HL-60 (cell line): ENCODE measurements around the gene BPIFB2.

Experiments used
- GABPA ChIP-seq: IDR thresholded peaks from 2 replicates; pipeline ENCODE4 v1.6.1; 2012; ENCODE audit warnings: low read depth
- POLR2AphosphoS5 ChIP-seq: IDR thresholded peaks from 2 replicates; pipeline ENCODE4 v1.6.1; 2012; ENCODE audit warnings: low read depth
- SPI1 ChIP-seq: IDR thresholded peaks from 2 replicates; pipeline ENCODE4 v1.6.1; 2012; ENCODE audit warnings: low read depth, mild to moderate bottlenecking, borderline replicate concordance
- TF ChIP-seq, protein P1 (sequence below): IDR thresholded peaks from one replicate; pipeline ENCODE4 v1.5.1; 2011; ENCODE audit warnings: low read length, control low read depth, inconsistent platforms; ENCODE audit not compliant: insufficient read depth
- TF ChIP-seq, protein P2 (sequence below): IDR thresholded peaks from 2 replicates; pipeline ENCODE4 v1.6.1; 2012; ENCODE audit warnings: low read depth; ENCODE audit not compliant: insufficient replicate concordance

DNA sequence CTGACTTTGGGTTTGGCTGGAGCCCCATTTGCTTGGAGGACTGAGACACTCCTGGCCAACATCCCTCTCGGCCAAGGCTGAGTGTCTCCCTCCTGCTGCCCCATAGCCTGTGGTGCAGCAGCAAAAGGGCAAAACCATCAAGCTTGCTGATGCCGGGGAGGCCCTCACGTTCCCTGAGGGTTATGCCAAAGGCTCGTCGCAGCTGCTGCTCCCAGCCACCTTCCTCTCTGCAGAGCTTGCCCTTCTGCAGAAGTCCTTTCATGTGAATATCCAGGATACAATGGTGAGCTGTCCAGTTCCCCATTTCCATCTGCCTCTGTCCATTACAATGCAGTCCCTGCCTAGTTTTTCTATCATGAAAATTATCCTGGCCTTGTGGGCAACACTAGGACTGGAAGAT is 30.0 kb downstream of the BPIFB2 start:
- TF ChIP-seq, protein P1, sequence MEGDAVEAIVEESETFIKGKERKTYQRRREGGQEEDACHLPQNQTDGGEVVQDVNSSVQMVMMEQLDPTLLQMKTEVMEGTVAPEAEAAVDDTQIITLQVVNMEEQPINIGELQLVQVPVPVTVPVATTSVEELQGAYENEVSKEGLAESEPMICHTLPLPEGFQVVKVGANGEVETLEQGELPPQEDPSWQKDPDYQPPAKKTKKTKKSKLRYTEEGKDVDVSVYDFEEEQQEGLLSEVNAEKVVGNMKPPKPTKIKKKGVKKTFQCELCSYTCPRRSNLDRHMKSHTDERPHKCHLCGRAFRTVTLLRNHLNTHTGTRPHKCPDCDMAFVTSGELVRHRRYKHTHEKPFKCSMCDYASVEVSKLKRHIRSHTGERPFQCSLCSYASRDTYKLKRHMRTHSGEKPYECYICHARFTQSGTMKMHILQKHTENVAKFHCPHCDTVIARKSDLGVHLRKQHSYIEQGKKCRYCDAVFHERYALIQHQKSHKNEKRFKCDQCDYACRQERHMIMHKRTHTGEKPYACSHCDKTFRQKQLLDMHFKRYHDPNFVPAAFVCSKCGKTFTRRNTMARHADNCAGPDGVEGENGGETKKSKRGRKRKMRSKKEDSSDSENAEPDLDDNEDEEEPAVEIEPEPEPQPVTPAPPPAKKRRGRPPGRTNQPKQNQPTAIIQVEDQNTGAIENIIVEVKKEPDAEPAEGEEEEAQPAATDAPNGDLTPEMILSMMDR = no peak
- TF ChIP-seq POLR2AphosphoS5 (no peak), GABPA (no peak), SPI1 (no peak)
- TF ChIP-seq, protein P2, sequence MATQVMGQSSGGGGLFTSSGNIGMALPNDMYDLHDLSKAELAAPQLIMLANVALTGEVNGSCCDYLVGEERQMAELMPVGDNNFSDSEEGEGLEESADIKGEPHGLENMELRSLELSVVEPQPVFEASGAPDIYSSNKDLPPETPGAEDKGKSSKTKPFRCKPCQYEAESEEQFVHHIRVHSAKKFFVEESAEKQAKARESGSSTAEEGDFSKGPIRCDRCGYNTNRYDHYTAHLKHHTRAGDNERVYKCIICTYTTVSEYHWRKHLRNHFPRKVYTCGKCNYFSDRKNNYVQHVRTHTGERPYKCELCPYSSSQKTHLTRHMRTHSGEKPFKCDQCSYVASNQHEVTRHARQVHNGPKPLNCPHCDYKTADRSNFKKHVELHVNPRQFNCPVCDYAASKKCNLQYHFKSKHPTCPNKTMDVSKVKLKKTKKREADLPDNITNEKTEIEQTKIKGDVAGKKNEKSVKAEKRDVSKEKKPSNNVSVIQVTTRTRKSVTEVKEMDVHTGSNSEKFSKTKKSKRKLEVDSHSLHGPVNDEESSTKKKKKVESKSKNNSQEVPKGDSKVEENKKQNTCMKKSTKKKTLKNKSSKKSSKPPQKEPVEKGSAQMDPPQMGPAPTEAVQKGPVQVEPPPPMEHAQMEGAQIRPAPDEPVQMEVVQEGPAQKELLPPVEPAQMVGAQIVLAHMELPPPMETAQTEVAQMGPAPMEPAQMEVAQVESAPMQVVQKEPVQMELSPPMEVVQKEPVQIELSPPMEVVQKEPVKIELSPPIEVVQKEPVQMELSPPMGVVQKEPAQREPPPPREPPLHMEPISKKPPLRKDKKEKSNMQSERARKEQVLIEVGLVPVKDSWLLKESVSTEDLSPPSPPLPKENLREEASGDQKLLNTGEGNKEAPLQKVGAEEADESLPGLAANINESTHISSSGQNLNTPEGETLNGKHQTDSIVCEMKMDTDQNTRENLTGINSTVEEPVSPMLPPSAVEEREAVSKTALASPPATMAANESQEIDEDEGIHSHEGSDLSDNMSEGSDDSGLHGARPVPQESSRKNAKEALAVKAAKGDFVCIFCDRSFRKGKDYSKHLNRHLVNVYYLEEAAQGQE = no peak
